Fibroblast of skin of abdomen (primary cell): ENCODE results near the gene FKBP9.
A peak's percentile ranks its signal among the peaks of the same experiment; 100 is the strongest.

Source experiments
- DNase-seq: peaks from one replicate; pipeline ENCODE4 v3.0.0-alpha.2; 2013

FKBP9 gene

GRCh38 chr7:33009734-33010133, 52.5 kb downstream of the FKBP9 start:
- no peak for DNase-seq

GRCh38 chr7:33012364-33012763, 55.1 kb downstream of the FKBP9 start:
- no peak for DNase-seq

- DNase-seq = no peak
These were observed 67.0 kb downstream of the FKBP9 start for GRCh38 chr7:33024189-33024757.

GRCh38 chr7:33035776-33036175, 78.5 kb downstream of the FKBP9 start:
- DNase-seq = no peak

GRCh38 chr7:33038639-33039038, 81.4 kb downstream of the FKBP9 start:
- no peak for DNase-seq

GRCh38 chr7:33039257-33039902, 82.1 kb downstream of the FKBP9 start:
- DNase-seq = no peak

- no peak for DNase-seq
These were observed 82.7 kb downstream of the FKBP9 start for GRCh38 chr7:33039903-33040292.

GRCh38 chr7:33040803-33041516, 83.7 kb downstream of the FKBP9 start:
- no peak for DNase-seq

GRCh38 chr7:33041631-33042428, 84.6 kb downstream of the FKBP9 start:
- no peak for DNase-seq

- no peak for DNase-seq
These were observed 86.5 kb downstream of the FKBP9 start for GRCh38 chr7:33043501-33044400.

GRCh38 chr7:33044401-33044718, 87.1 kb downstream of the FKBP9 start:
- DNase-seq = no peak

GRCh38 chr7:33044986-33045385, 87.7 kb downstream of the FKBP9 start:
- DNase-seq = peak; percentile 31

GRCh38 chr7:33048257-33048656, 91.0 kb downstream of the FKBP9 start:
- DNase-seq = no peak

GRCh38 chr7:33048704-33049103, 91.5 kb downstream of the FKBP9 start:
- no peak for DNase-seq

GRCh38 chr7:33050535-33051318, 93.5 kb downstream of the FKBP9 start:
- DNase-seq = peak; percentile 57

GRCh38 chr7:33053721-33054120, 96.5 kb downstream of the FKBP9 start:
- DNase-seq = no peak

- no peak for DNase-seq
These were observed 97.2 kb downstream of the FKBP9 start for GRCh38 chr7:33054261-33054964.

GRCh38 chr7:33055158-33055557, 97.9 kb downstream of the FKBP9 start:
- no peak for DNase-seq
